Measurements from ENCODE around the gene TMEM156. TPM values are rescaled to one million over a fixed set of nuclear protein-coding genes. Genes with fewer than 3 reads are reported as not detected.

TMEM156 gene
- total RNA-seq, 4 donors from 2014 or later: 0.15 to 9.6 (median 1.1) TPM; not detected in 1

DNA sequence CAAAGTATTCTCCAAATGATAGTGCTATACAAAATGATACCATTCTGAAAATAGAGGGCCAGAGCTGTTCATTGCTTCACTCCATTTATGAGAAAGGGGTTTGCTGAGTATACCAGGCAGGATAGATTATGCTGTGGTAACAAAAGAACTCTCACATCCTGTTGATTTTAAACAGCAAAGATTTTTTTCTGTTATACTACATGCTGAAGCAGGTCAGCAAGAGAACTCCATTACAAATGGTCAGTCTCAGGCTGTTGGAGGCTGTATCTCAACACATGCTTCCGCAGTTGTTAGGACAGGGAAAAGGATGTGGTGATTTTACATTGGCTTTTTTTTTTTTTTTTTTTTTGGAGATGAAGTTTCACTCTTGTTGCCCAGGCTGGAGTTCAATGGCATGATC lies 16.1 kb upstream of the TMEM156 start:
- H3K9me3 ChIP-seq: no peaks in the 10 kb centered on the region
- no peak for DNase-seq
- WGBS, 2 donors: 67 to 81% methylated on average over 1 of the region's 1 CpG
- no peak overlapping the region for H3K4me3 ChIP-seq
- H3K27ac ChIP-seq: peak overlapping the region in 2 of 4 donors; percentile 23 to 29
- H3K4me1 ChIP-seq: peaks cover 17 to 68% (median 20%) of the 10 kb centered on the region in 3 donors
- TF ChIP-seq POLR2A (IDR thresholded peaks at IDR 0.05): no peak
- TF ChIP-seq, protein P1, sequence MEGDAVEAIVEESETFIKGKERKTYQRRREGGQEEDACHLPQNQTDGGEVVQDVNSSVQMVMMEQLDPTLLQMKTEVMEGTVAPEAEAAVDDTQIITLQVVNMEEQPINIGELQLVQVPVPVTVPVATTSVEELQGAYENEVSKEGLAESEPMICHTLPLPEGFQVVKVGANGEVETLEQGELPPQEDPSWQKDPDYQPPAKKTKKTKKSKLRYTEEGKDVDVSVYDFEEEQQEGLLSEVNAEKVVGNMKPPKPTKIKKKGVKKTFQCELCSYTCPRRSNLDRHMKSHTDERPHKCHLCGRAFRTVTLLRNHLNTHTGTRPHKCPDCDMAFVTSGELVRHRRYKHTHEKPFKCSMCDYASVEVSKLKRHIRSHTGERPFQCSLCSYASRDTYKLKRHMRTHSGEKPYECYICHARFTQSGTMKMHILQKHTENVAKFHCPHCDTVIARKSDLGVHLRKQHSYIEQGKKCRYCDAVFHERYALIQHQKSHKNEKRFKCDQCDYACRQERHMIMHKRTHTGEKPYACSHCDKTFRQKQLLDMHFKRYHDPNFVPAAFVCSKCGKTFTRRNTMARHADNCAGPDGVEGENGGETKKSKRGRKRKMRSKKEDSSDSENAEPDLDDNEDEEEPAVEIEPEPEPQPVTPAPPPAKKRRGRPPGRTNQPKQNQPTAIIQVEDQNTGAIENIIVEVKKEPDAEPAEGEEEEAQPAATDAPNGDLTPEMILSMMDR (IDR thresholded peaks at IDR 0.05): no peak
- H3K36me3 ChIP-seq: no peaks in the 10 kb centered on the region
- no peaks in the 10 kb centered on the region for H3K27me3 ChIP-seq
- intact Hi-C loops (cut with DNase I): no loop called here

GRCh38 chr4:39047681-39048080 lies 15.5 kb upstream of the TMEM156 start:
- no peak for TF ChIP-seq POLR2A (IDR thresholded peaks at IDR 0.05)
- TF ChIP-seq, protein P1 (IDR thresholded peaks at IDR 0.05): no peak
- peaks cover 17 to 75% (median 25%) of the 10 kb centered on the region in 3 donors for H3K4me1 ChIP-seq
- H3K9me3 ChIP-seq: no peaks in the 10 kb centered on the region
- intact Hi-C loops (cut with DNase I): no loop called here
- no peaks in the 10 kb centered on the region for H3K36me3 ChIP-seq
- WGBS, 2 donors: 80 to 81% methylated on average over 2 of the region's 2 CpGs
- DNase-seq: no peak
- peak overlapping the region in 3 of 4 donors; percentile 20 to 29 (median 27) for H3K27ac ChIP-seq
- no peaks in the 10 kb centered on the region for H3K27me3 ChIP-seq
- H3K4me3 ChIP-seq: no peak overlapping the region

DNA sequence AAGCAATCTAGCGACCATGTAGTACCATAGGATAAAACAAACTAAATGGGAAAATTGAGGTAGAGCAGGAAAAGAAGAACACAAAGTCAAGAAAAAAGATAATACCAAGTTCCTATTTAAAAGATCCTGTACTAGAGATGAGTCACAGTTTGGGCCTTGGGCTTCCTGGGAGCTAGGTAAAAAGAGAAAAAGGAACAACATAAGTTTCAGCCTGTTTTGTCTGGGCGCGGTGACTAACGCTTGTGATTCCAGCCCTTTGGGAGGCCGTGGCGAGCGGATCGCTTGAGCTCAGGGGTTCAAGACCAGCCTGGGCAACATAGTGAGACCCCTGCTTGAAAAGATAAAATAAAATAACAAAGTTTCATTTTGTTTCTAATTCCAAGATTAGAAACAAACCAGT lies 14.0 kb upstream of the TMEM156 start:
- 31 to 50% methylated on average over 8 of the region's 8 CpGs for WGBS, 2 donors
- H3K36me3 ChIP-seq: no peaks in the 10 kb centered on the region
- no peaks in the 10 kb centered on the region for H3K9me3 ChIP-seq
- peak overlapping the region; percentile 33 to 98 (median 93) for H3K27ac ChIP-seq
- H3K4me1 ChIP-seq: peaks cover 17 to 80% (median 25%) of the 10 kb centered on the region in 3 donors
- TF ChIP-seq POLR2A (IDR thresholded peaks at IDR 0.05): no peak
- TF ChIP-seq, protein P1 (IDR thresholded peaks at IDR 0.05): no peak
- DNase-seq: no peak
- H3K27me3 ChIP-seq: no peaks in the 10 kb centered on the region
- intact Hi-C loops (cut with DNase I): no loop called here
- H3K4me3 ChIP-seq: peak overlapping the region in 3 of 4 donors; percentile 77 to 96 (median 94)

- peaks cover 17 to 81% (median 25%) of the 10 kb centered on the region in 3 donors for H3K4me1 ChIP-seq
- intact Hi-C loops (cut with DNase I): no loop called here
- no peaks in the 10 kb centered on the region for H3K36me3 ChIP-seq
- H3K27me3 ChIP-seq: no peaks in the 10 kb centered on the region
- TF ChIP-seq POLR2A (IDR thresholded peaks at IDR 0.05): no peak
- TF ChIP-seq, protein P1 (IDR thresholded peaks at IDR 0.05): no peak
- DNase-seq: no peak
- 0 to 15% methylated on average over 3 of the region's 3 CpGs for WGBS, 2 donors
- peak overlapping the region; percentile 77 to 96 (median 91) for H3K4me3 ChIP-seq
- H3K27ac ChIP-seq: peak overlapping the region; percentile 92 to 98 (median 93)
- H3K9me3 ChIP-seq: no peaks in the 10 kb centered on the region
Measured at GRCh38 chr4:39045827-39046221, 13.6 kb upstream of the TMEM156 start.

GRCh38 chr4:39044956-39045826 lies 13.0 kb upstream of the TMEM156 start:
- H3K27ac ChIP-seq: peak overlapping the region; percentile 92 to 98 (median 93)
- DNase-seq: no peak
- no peaks in the 10 kb centered on the region for H3K36me3 ChIP-seq
- no peaks in the 10 kb centered on the region for H3K9me3 ChIP-seq
- peak in 1 of 4 donors; percentile 34 for TF ChIP-seq POLR2A (IDR thresholded peaks at IDR 0.05)
- TF ChIP-seq, protein P1 (IDR thresholded peaks at IDR 0.05): peak in 1 of 6 experiments; percentile 2
- intact Hi-C loops (cut with DNase I): no loop called here
- H3K4me3 ChIP-seq: peak overlapping the region; percentile 77 to 96 (median 91)
- H3K4me1 ChIP-seq: peaks cover 18 to 81% (median 25%) of the 10 kb centered on the region in 3 donors
- WGBS, 2 donors: 0% methylated on average over 19 of the region's 82 CpGs
- no peaks in the 10 kb centered on the region for H3K27me3 ChIP-seq

Measured in esophagus squamous epithelium (tissue), 5 donors.